HepG2 (cell line): ENCODE results near the gene ATP11A.

Experiments used
- CTCF ChIP-seq: sonication (generic); formaldehyde crosslinking; IDR thresholded peaks from 2 replicates; pipeline ENCODE4 v1.5.0; 2020; ENCODE audit warnings: mild to moderate bottlenecking, missing genetic modification reagents, moderate library complexity
- FOXJ3 ChIP-seq: sonication (generic); formaldehyde crosslinking; IDR thresholded peaks from 2 replicates; pipeline ENCODE4 v1.4.0; 2020; ENCODE audit warnings: missing genetic modification reagents, mild to moderate bottlenecking, borderline replicate concordance
- KDM6A ChIP-seq: IDR thresholded peaks from 2 replicates; pipeline ENCODE4 v1.6.1; 2016; ENCODE audit warnings: low read depth
- NBN ChIP-seq: fragments of 450-650 bp; conservative IDR thresholded peaks from 2 replicates; pipeline ENCODE4 v1.6.1; 2017
- NCOA1 ChIP-seq: sonication (generic); formaldehyde crosslinking; IDR thresholded peaks from 2 replicates; pipeline ENCODE4 v1.9.0; 2021; ENCODE audit warnings: missing genetic modification reagents
- REST ChIP-seq, 2 experiments: IDR thresholded peaks; 2 replicates each; pipeline ENCODE4 v1.6.1; 2011 to 2012; ENCODE audit warnings: low read length in 2 of 2, borderline replicate concordance in 1 of 2, low read depth in 1 of 2, mild to moderate bottlenecking in 1 of 2, moderate library complexity in 1 of 2
- SMC3 ChIP-seq: IDR thresholded peaks from 2 replicates; pipeline ENCODE4 v1.6.1; 2011; ENCODE audit warnings: low read length, improper control_type of control experiment
- ZNF232 ChIP-seq: sonication (generic); formaldehyde crosslinking; IDR thresholded peaks from 2 replicates; pipeline ENCODE4 v1.4.0; 2020; ENCODE audit warnings: missing genetic modification reagents, borderline replicate concordance
- ZNF704 ChIP-seq: sonication (generic); formaldehyde crosslinking; IDR thresholded peaks from 2 replicates; pipeline ENCODE4 v1.8.1; 2023; ENCODE audit warnings: mild to moderate bottlenecking, inconsistent platforms, moderate library complexity, missing genetic modification reagents, borderline replicate concordance
- ZNF709 ChIP-seq: sonication (generic); formaldehyde crosslinking; IDR thresholded peaks from 2 replicates; pipeline ENCODE4 v1.5.0; 2020; ENCODE audit warnings: mild to moderate bottlenecking, missing genetic modification reagents

GRCh38 chr13:112877976-112878955, 188.4 kb downstream of the ATP11A start:
- TF ChIP-seq NCOA1 (CRISPR knock-in tag) (no peak), KDM6A (no peak), SMC3 (no peak), ZNF704 (CRISPR knock-in tag) (no peak), CTCF (no peak), REST (IDR thresholded peaks at IDR 0.05; ENCODE audit: borderline replicate concordance in 1 of 2, low read depth in 1 of 2, low read length in 2 of 2) (no peak), ZNF709 (no peak), ZNF232 (CRISPR knock-in tag) (no peak), NBN (no peak), FOXJ3 (no peak)
